Right lobe of liver (tissue), 4 donors: ENCODE results near the gene IQSEC1.

ENCODE experiments used
- POLR2A ChIP-seq: fragments of 450-650 bp; IDR thresholded peaks from one replicate; pipeline ENCODE4 v1.6.1; 2017; ENCODE audit warnings: antibody characterized with exemption, mild to moderate bottlenecking
- TF ChIP-seq, protein P1 (sequence below), 4 donors: fragments of 200-600 bp in 3 of 4; fragments of 450-650 bp in 1 of 4; IDR thresholded peaks; one replicate each; pipeline versions ENCODE4 v1.5.1 to v1.8.0; 2016 to 2022; ENCODE audit warnings: antibody characterized with exemption in 4 of 4, mild to moderate bottlenecking in 2 of 4
- donor health status: DM: no; HTN: no; CAD: no.
- donor health status: DM: no; HTN: no; CAD: no.
- donor health status: DM: no; HTN: yes; CAD: no.

DNA sequence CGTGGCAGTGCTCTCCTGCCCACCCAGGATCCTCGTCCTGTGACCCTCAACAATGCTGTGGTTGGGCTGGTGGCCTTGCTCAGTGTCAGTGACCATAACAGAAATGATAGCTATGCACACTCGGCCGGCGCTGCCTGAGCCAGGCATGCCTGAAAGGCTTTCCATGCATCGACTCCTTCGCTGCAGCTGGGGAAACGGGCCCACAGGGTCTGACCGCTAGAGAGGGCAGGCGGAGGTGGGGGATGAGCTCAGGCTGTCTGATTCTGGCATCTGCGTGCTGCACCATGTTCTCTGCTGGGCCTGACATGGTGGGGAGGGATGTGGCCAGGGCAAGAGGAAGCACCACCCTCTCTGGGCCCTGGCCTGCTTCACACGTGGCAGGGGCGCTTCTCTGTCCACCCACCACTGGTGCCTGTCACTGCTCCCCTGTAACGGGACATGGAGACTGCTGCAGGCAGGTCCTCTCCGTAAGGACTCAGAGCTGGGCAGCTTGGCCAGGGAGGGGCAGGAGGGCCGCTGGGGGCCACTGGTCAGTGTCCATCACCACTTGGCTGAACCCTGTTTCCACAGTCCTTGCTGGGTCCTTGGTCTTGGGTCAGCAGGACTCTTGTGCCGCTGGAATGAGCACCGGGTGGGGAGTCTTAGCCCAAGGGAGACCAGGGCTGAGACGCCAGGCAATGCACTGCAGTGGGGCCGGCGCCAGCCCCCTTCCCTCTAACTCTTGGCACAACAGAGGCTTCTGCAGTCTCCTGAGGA, 167.7 kb downstream of the IQSEC1 start:
- TF ChIP-seq POLR2A: no peak
- TF ChIP-seq, protein P1, sequence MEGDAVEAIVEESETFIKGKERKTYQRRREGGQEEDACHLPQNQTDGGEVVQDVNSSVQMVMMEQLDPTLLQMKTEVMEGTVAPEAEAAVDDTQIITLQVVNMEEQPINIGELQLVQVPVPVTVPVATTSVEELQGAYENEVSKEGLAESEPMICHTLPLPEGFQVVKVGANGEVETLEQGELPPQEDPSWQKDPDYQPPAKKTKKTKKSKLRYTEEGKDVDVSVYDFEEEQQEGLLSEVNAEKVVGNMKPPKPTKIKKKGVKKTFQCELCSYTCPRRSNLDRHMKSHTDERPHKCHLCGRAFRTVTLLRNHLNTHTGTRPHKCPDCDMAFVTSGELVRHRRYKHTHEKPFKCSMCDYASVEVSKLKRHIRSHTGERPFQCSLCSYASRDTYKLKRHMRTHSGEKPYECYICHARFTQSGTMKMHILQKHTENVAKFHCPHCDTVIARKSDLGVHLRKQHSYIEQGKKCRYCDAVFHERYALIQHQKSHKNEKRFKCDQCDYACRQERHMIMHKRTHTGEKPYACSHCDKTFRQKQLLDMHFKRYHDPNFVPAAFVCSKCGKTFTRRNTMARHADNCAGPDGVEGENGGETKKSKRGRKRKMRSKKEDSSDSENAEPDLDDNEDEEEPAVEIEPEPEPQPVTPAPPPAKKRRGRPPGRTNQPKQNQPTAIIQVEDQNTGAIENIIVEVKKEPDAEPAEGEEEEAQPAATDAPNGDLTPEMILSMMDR (IDR thresholded peaks at IDR 0.05): no peak
